DLD1 (cell line): ENCODE data around the gene PHTF2.
"Not testable (repeated sequence)": the region's sequence is repeated elsewhere in the genome, so short reads cannot be mapped to it uniquely, and the experiment has no call there.

Experiments used
- in situ Hi-C: cut with HindIII; loops from 2 replicates; pipeline ENCODE4 v1.10.0; 2017; ENCODE audit warnings: low sequenced_read_pairs

Gene PHTF2

GRCh38 chr7:77798394-77799077, at the start of gene PHTF2, which contains the start of gene TMEM60:
Gene PHTF2 (plus strand): TSS chr7:77798773.
Gene TMEM60 (minus strand): TSS chr7:77798434. CDS start chr7:77794373, 4,061 bp downstream.
- in situ Hi-C loops = no loop called here

- in situ Hi-C loops = no loop called here
Observed at GRCh38 chr7:77752016-77752415, 46.6 kb upstream of the PHTF2 start.

GRCh38 chr7:77753173-77753572, 45.4 kb upstream of the PHTF2 start:
- in situ Hi-C loops = no loop called here

GRCh38 chr7:77757589-77757988, 41.0 kb upstream of the PHTF2 start:
- in situ Hi-C loops = no loop called here

GRCh38 chr7:77759294-77759889, 39.2 kb upstream of the PHTF2 start:
- in situ Hi-C loops = no loop called here

- in situ Hi-C loops = no loop called here
Observed at GRCh38 chr7:77760809-77761453, 37.6 kb upstream of the PHTF2 start.

- in situ Hi-C loops = no loop called here
Observed at GRCh38 chr7:77765481-77765880, 33.1 kb upstream of the PHTF2 start.

GRCh38 chr7:77765906-77766800, 32.4 kb upstream of the PHTF2 start:
- in situ Hi-C loops = no loop called here

GRCh38 chr7:77766801-77767605, 31.6 kb upstream of the PHTF2 start:
- in situ Hi-C loops = no loop called here

GRCh38 chr7:77770316-77770715, 28.3 kb upstream of the PHTF2 start:
- in situ Hi-C loops = no loop called here

GRCh38 chr7:77771901-77772300, 26.7 kb upstream of the PHTF2 start:
- in situ Hi-C loops = no loop called here

- in situ Hi-C loops = no loop called here
Observed at GRCh38 chr7:77778535-77778934, 20.0 kb upstream of the PHTF2 start.

- in situ Hi-C loops = no loop called here
Observed at GRCh38 chr7:77782383-77782782, 16.2 kb upstream of the PHTF2 start.

GRCh38 chr7:77783111-77783510, 15.5 kb upstream of the PHTF2 start:
- in situ Hi-C loops = no loop called here

- in situ Hi-C loops = no loop called here
Observed at GRCh38 chr7:77783545-77783944, 15.0 kb upstream of the PHTF2 start.

- in situ Hi-C loops = not testable (repeated sequence)
Observed at GRCh38 chr7:77784426-77784825, 14.1 kb upstream of the PHTF2 start.

- in situ Hi-C loops = no loop called here
Observed at GRCh38 chr7:77786018-77786417, 12.6 kb upstream of the PHTF2 start.

GRCh38 chr7:77786741-77787140, 11.8 kb upstream of the PHTF2 start:
- in situ Hi-C loops = no loop called here

- in situ Hi-C loops = no loop called here
Observed at GRCh38 chr7:77788327-77788902, 10.2 kb upstream of the PHTF2 start.

GRCh38 chr7:77791336-77791735, 7.2 kb upstream of the PHTF2 start:
- in situ Hi-C loops = no loop called here
